ENCODE measurements around the gene IDH1. TPM values are rescaled to one million over a fixed set of nuclear protein-coding genes. Genes with fewer than 3 reads are reported as not detected.

Gene IDH1
- total RNA-seq, 2 donors from 2014 or later, result 18.6 to 26.6 TPM

- Histone ChIP-seq H3K9me3 (no peaks in the 10 kb centered on the region), H3K4me1 (peaks cover 0 to 22% of the 10 kb centered on the region in 2 donors), H3K27ac (no peak overlapping the region), H3K36me3 (peaks cover 47% of the 10 kb centered on the region), H3K4me3 (no peak overlapping the region), H3K27me3 (no peaks in the 10 kb centered on the region)
- no peak for DNase-seq (ENCODE audit: low spot score)
- TF ChIP-seq CTCF (IDR thresholded peaks at IDR 0.05), result no peak
Observed at GRCh38 chr2:208250388-208250787, 4.5 kb downstream of the IDH1 start.

GRCh38 chr2:208249296-208249695 lies 5.6 kb downstream of the IDH1 start:
- H3K4me3 ChIP-seq, result no peak overlapping the region
- no peak overlapping the region for H3K27ac ChIP-seq
- H3K9me3 ChIP-seq, result no peaks in the 10 kb centered on the region
- DNase-seq (ENCODE audit: low spot score), result no peak
- peaks cover 0 to 22% of the 10 kb centered on the region in 2 donors for H3K4me1 ChIP-seq
- TF ChIP-seq CTCF (IDR thresholded peaks at IDR 0.05), result no peak
- H3K27me3 ChIP-seq, result no peaks in the 10 kb centered on the region
- peaks cover 56% of the 10 kb centered on the region for H3K36me3 ChIP-seq

GRCh38 chr2:208248601-208249000 lies 6.3 kb downstream of the IDH1 start:
- no peak overlapping the region for H3K4me3 ChIP-seq
- no peak for DNase-seq (ENCODE audit: low spot score)
- H3K36me3 ChIP-seq, result peaks cover 63% of the 10 kb centered on the region
- H3K27me3 ChIP-seq, result no peaks in the 10 kb centered on the region
- TF ChIP-seq CTCF (IDR thresholded peaks at IDR 0.05), result no peak
- H3K4me1 ChIP-seq, result peaks cover 0 to 18% of the 10 kb centered on the region in 2 donors
- no peaks in the 10 kb centered on the region for H3K9me3 ChIP-seq
- H3K27ac ChIP-seq, result no peak overlapping the region

GRCh38 chr2:208245746-208246145 lies 9.1 kb downstream of the IDH1 start:
- H3K4me3 ChIP-seq, result no peak overlapping the region
- peaks cover 0 to 4% of the 10 kb centered on the region in 2 donors for H3K4me1 ChIP-seq
- H3K27me3 ChIP-seq, result no peaks in the 10 kb centered on the region
- DNase-seq (ENCODE audit: low spot score), result no peak
- H3K36me3 ChIP-seq, result peaks cover 77% of the 10 kb centered on the region
- no peaks in the 10 kb centered on the region for H3K9me3 ChIP-seq
- H3K27ac ChIP-seq, result no peak overlapping the region
- TF ChIP-seq CTCF (IDR thresholded peaks at IDR 0.05), result no peak

GRCh38 chr2:208244422-208244821 lies 10.4 kb downstream of the IDH1 start:
- DNase-seq (ENCODE audit: low spot score), result no peak
- Histone ChIP-seq H3K4me3 (no peak overlapping the region), H3K27me3 (no peaks in the 10 kb centered on the region), H3K9me3 (no peaks in the 10 kb centered on the region), H3K27ac (no peak overlapping the region), H3K4me1 (no peaks in the 10 kb centered on the region), H3K36me3 (peaks cover 76% of the 10 kb centered on the region)
- TF ChIP-seq CTCF (IDR thresholded peaks at IDR 0.05), result no peak

GRCh38 chr2:208240619-208241209 lies 14.2 kb downstream of the IDH1 start:
- no peak for TF ChIP-seq CTCF (IDR thresholded peaks at IDR 0.05)
- Histone ChIP-seq H3K27me3 (no peaks in the 10 kb centered on the region), H3K4me1 (no peaks in the 10 kb centered on the region), H3K9me3 (no peaks in the 10 kb centered on the region), H3K4me3 (no peak overlapping the region), H3K36me3 (peaks cover 70% of the 10 kb centered on the region), H3K27ac (no peak overlapping the region)
- DNase-seq (ENCODE audit: low spot score), result no peak
